GM04503 (cell line): Measurements from ENCODE around the gene COG5.
A peak's percentile ranks its signal among the peaks of the same experiment; 100 is the strongest.

ENCODE experiments used
- DNase-seq: peaks from one replicate; pipeline ENCODE4 v3.0.0-alpha.2; 2012; ENCODE audit warnings: low read depth

The COG5 gene

GRCh38 chr7:107330478-107330877 lies 233.2 kb downstream of the COG5 start:
- no peak for DNase-seq

- DNase-seq: peak; percentile 29
Observed at GRCh38 chr7:107327986-107328569, 235.6 kb downstream of the COG5 start.

GRCh38 chr7:107326061-107326460 lies 237.7 kb downstream of the COG5 start:
- DNase-seq: no peak

- DNase-seq: no peak
Observed at GRCh38 chr7:107322015-107322414, 241.7 kb downstream of the COG5 start.

- no peak for DNase-seq
Observed at GRCh38 chr7:107321611-107322010, 242.1 kb downstream of the COG5 start.

- DNase-seq: no peak
Observed at GRCh38 chr7:107319724-107320228, 243.9 kb downstream of the COG5 start.

- no peak for DNase-seq
Observed at GRCh38 chr7:107318523-107319160, 245.1 kb downstream of the COG5 start.

- DNase-seq: no peak
Observed at GRCh38 chr7:107315716-107316220, 248.0 kb downstream of the COG5 start.

GRCh38 chr7:107313355-107313754 lies 250.4 kb downstream of the COG5 start:
- DNase-seq: no peak

- DNase-seq: no peak
Observed at GRCh38 chr7:107312418-107312817, 251.3 kb downstream of the COG5 start.

- DNase-seq: no peak
Observed at GRCh38 chr7:107309296-107309695, 254.4 kb downstream of the COG5 start.

- no peak for DNase-seq
Observed at GRCh38 chr7:107304636-107305035, 259.1 kb downstream of the COG5 start.

- DNase-seq: no peak
Observed at GRCh38 chr7:107304063-107304462, 259.7 kb downstream of the COG5 start.

- DNase-seq: no peak
Observed at GRCh38 chr7:107302250-107302847, 261.4 kb downstream of the COG5 start.

- DNase-seq: no peak
Observed at GRCh38 chr7:107294182-107294581, 269.5 kb downstream of the COG5 start.

- no peak for DNase-seq
Observed at GRCh38 chr7:107292591-107292990, 271.1 kb downstream of the COG5 start.

- DNase-seq: no peak
Observed at GRCh38 chr7:107291434-107291833, 272.3 kb downstream of the COG5 start.

- DNase-seq: no peak
Observed at GRCh38 chr7:107286751-107287621, 276.7 kb downstream of the COG5 start.

GRCh38 chr7:107284911-107285479 lies 278.7 kb downstream of the COG5 start:
- DNase-seq: no peak

GRCh38 chr7:107277331-107277730 lies 286.4 kb downstream of the COG5 start:
- DNase-seq: no peak

- DNase-seq: no peak
Observed at GRCh38 chr7:107276220-107276827, 287.4 kb downstream of the COG5 start.
